Tibial nerve (tissue), 4 donors: Measurements from ENCODE around the gene FKBP8. TPM values are rescaled to one million over a fixed set of nuclear protein-coding genes. Genes with fewer than 3 reads are reported as not detected.
"Not testable (repeated sequence)": the region's sequence is repeated elsewhere in the genome, so short reads cannot be mapped to it uniquely, and the experiment has no call there.

Experiments used
- DNase-seq, 2 donors: peaks; one replicate each; pipeline ENCODE4 v3.0.0-alpha.2; 2019; ENCODE audit warnings: low spot score in 2 of 2
- H3K27ac ChIP-seq, 4 donors: fragments of 200-600 bp; sonication (generic) in 3 of 4; one replicate each; pipeline ENCODE4 v1.5.1; 2017 to 2019; ENCODE audit warnings: mild to moderate bottlenecking in 1 of 4
- H3K27me3 ChIP-seq, 2 donors: fragments of 200-600 bp; sonication (generic) in 1 of 2; one replicate each; pipeline versions ENCODE4 v1.5.1 to v1.6.0; 2017 to 2019
- H3K36me3 ChIP-seq, 3 donors: fragments of 200-600 bp; sonication (generic); one replicate each; pipeline ENCODE4 v1.5.1; 2018 to 2019
- H3K4me1 ChIP-seq, 4 donors: fragments of 200-600 bp; sonication (generic) in 3 of 4; one replicate each; pipeline ENCODE4 v1.5.1; 2017 to 2019
- H3K4me3 ChIP-seq, 4 donors: fragments of 200-600 bp; sonication (generic) in 3 of 4; one replicate each; pipeline ENCODE4 v1.5.1; 2017 to 2019; ENCODE audit warnings: mild to moderate bottlenecking in 1 of 4, moderate library complexity in 1 of 4
- H3K9me3 ChIP-seq, 4 donors: fragments of 200-600 bp; sonication (generic) in 3 of 4; one replicate each; pipeline ENCODE4 v1.5.1; 2017 to 2019
- CTCF ChIP-seq, 5 experiments: fragments of 200-600 bp in 3 of 5; fragments of 450-650 bp in 2 of 5; sonication (generic) in 3 of 5; IDR thresholded peaks; one replicate each; pipeline ENCODE4 v1.5.1; 2016 to 2019; ENCODE audit warnings: antibody characterized with exemption in 5 of 5, mild to moderate bottlenecking in 3 of 5, moderate library complexity in 2 of 5
- EP300 ChIP-seq, 2 donors: sonication (generic); formaldehyde crosslinking; IDR thresholded peaks; one replicate each; pipeline ENCODE4 v1.6.1; 2017; ENCODE audit warnings: antibody characterized with exemption in 2 of 2, mild to moderate bottlenecking in 1 of 2
- POLR2A ChIP-seq, 2 donors: fragments of 450-650 bp; IDR thresholded peaks; one replicate each; pipeline ENCODE4 v1.6.1; 2017; ENCODE audit warnings: antibody characterized with exemption in 2 of 2, mild to moderate bottlenecking in 2 of 2, moderate library complexity in 2 of 2
- WGBS, 2 donors: methylation state at CpG; one replicate each; pipeline ENCODE4 v1.1.5; 2018; 5-methylcytosine and 5-hydroxymethylcytosine counted together
- total RNA-seq, 4 donors: library from RNA; depleted of rRNA; stranded (reverse); fragments of >200 nt; gene quantifications; one replicate each; pipeline ENCODE4 v1.1.0, GENCODE V29; 2016

The FKBP8 gene
- total RNA-seq, 4 donors from 2014 or later: 391 to 451 (median 434) TPM

GRCh38 chr19:18529782-18530181, 13.6 kb downstream of the FKBP8 start:
- 70 to 83% methylated on average over 7 of the region's 7 CpGs for WGBS, 2 donors
- H3K4me1 ChIP-seq: no peaks in the 10 kb centered on the region
- no peaks in the 10 kb centered on the region for H3K9me3 ChIP-seq
- H3K4me3 ChIP-seq: no peak overlapping the region
- peaks cover 0 to 46% (median 6%) of the 10 kb centered on the region in 3 donors for H3K36me3 ChIP-seq
- TF ChIP-seq EP300 (IDR thresholded peaks at IDR 0.05) (no peak), CTCF (IDR thresholded peaks at IDR 0.05) (no peak), POLR2A (IDR thresholded peaks at IDR 0.05) (no peak)
- no peak for DNase-seq
- H3K27me3 ChIP-seq: no peaks in the 10 kb centered on the region
- H3K27ac ChIP-seq: no peak overlapping the region

- 91 to 93% methylated on average over 9 of the region's 9 CpGs for WGBS, 2 donors
Observed at GRCh38 chr19:18526316-18526715, 17.1 kb downstream of the FKBP8 start.

GRCh38 chr19:18523841-18524240, 19.5 kb downstream of the FKBP8 start:
- H3K4me1 ChIP-seq: peaks cover 0 to 22% (median 15%) of the 10 kb centered on the region in 4 donors
- 86 to 88% methylated on average over 9 of the region's 9 CpGs for WGBS, 2 donors
- TF ChIP-seq POLR2A (IDR thresholded peaks at IDR 0.05) (no peak), EP300 (IDR thresholded peaks at IDR 0.05) (no peak), CTCF (IDR thresholded peaks at IDR 0.05) (no peak)
- no peak overlapping the region for H3K27ac ChIP-seq
- no peak for DNase-seq
- H3K27me3 ChIP-seq: no peaks in the 10 kb centered on the region
- H3K36me3 ChIP-seq: no peaks in the 10 kb centered on the region
- H3K4me3 ChIP-seq: no peak overlapping the region
- H3K9me3 ChIP-seq: no peaks in the 10 kb centered on the region

More at GRCh38 chr19:18526316-18526715, 17.1 kb downstream of the FKBP8 start:
- DNase-seq: no peak
- no peak overlapping the region for H3K4me3 ChIP-seq
- H3K36me3 ChIP-seq: peaks cover 0 to 11% (median 0%) of the 10 kb centered on the region in 3 donors
- TF ChIP-seq EP300 (IDR thresholded peaks at IDR 0.05) (no peak), POLR2A (IDR thresholded peaks at IDR 0.05) (no peak), CTCF (IDR thresholded peaks at IDR 0.05) (no peak)
- no peaks in the 10 kb centered on the region for H3K9me3 ChIP-seq
- H3K4me1 ChIP-seq: peaks cover 0 to 7% (median 0%) of the 10 kb centered on the region in 4 donors
- H3K27ac ChIP-seq: no peak overlapping the region
- no peaks in the 10 kb centered on the region for H3K27me3 ChIP-seq

GRCh38 chr19:18522862-18523440, 20.4 kb downstream of the FKBP8 start:
- Histone ChIP-seq H3K4me1 (peaks cover 0 to 30% (median 17%) of the 10 kb centered on the region in 4 donors), H3K27ac (peak overlapping the region in 3 of 4 donors; percentile 53 to 77 (median 67)), H3K4me3 (peak overlapping the region in 1 of 4 donors; percentile 90)
- DNase-seq, H3K36me3 ChIP-seq, H3K9me3 ChIP-seq, H3K27me3 ChIP-seq: not testable (repeated sequence)
- 72 to 78% methylated on average over 19 of the region's 19 CpGs for WGBS, 2 donors

- peak; percentile 100 for DNase-seq
- Histone ChIP-seq H3K27me3 (no peaks in the 10 kb centered on the region), H3K36me3 (no peaks in the 10 kb centered on the region), H3K9me3 (no peaks in the 10 kb centered on the region), H3K27ac (peak overlapping the region; percentile 88 to 99 (median 96)), H3K4me3 (peak overlapping the region in 3 of 4 donors; percentile 90 to 99 (median 97)), H3K4me1 (peaks cover 0 to 33% (median 17%) of the 10 kb centered on the region in 4 donors)
- 2% methylated on average over 44 of the region's 51 CpGs for WGBS, 2 donors
- TF ChIP-seq EP300 (IDR thresholded peaks at IDR 0.05) (peak in 1 of 2 donors; percentile 97), POLR2A (IDR thresholded peaks at IDR 0.05) (peak; percentile 22 to 32), CTCF (IDR thresholded peaks at IDR 0.05) (peak in 3 of 5 experiments; percentile 26 to 31 (median 30))
Observed at GRCh38 chr19:18522124-18522861, 21.1 kb downstream of the FKBP8 start.
